Astrocyte (in vitro differentiated cells and primary cell): ENCODE results near the gene ANXA2.

ENCODE experiments used
- CTCF ChIP-seq: IDR thresholded peaks from 2 replicates; pipeline ENCODE4 v1.5.1; 2011; ENCODE audit warnings: low read depth, mild to moderate bottlenecking, inconsistent platforms, low read length, moderate library complexity; ENCODE audit not compliant: insufficient read depth
- EZH2 ChIP-seq: IDR thresholded peaks from 2 replicates; pipeline ENCODE4 v1.6.1; 2012; ENCODE audit warnings: mild to moderate bottlenecking, low read length, inconsistent platforms; ENCODE audit not compliant: insufficient read depth

DNA sequence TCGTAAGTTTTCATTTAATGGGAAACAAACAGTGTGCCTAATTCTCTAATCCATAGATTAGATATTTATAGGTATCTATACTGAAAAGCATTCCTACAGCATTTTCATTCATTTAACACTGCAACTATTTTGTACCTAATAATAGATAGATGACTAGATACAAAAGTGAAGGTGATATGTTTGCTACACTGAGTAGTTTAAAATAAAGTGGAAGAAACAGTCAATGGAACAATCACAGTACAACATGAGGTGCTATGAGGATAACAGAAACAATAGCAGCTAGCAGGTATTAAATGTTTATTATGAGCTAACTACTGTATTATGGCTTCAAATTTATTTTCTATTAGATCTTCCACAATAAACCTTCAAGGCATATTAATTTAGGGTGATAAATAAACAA is 31.1 kb upstream of the ANXA2 start:
- TF ChIP-seq CTCF (no peak), EZH2 (no peak)
